NCI-H2029 treated with DMSO at 0.1 percent for 48 hours (cell line): ENCODE data around the gene ST6GALNAC2.

Source experiments
- DNase-seq: peaks from one replicate; lab custom pipeline; 2025; lab: John Stamatoyannopoulos, UW

ST6GALNAC2 gene

DNA sequence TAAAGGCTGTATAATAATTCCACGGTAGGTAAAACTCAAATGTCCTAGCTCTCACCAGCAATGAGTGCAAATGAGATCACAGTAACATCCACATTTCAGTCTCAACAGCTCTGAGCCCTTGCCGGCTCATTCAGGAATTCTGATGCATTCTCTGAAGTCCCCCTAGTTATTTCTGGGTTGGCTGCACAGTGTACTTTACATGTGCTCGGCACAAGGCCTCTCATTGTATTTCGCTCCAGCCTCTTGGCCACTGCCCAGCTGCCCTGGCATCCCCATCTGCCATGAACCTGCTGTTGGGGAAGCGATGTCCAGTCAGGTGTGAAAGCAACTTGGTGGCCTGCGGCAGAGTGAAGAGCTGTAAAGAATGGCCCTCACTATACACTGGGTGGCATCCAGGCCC lies 31.5 kb downstream of the ST6GALNAC2 start:
- DNase-seq: peak; percentile 15

GRCh38 chr17:76553178-76553908 lies 32.3 kb downstream of the ST6GALNAC2 start:
- no peak for DNase-seq

- peak; percentile 63 for DNase-seq
Observed at GRCh38 chr17:76551685-76552084, 34.0 kb downstream of the ST6GALNAC2 start.

DNA sequence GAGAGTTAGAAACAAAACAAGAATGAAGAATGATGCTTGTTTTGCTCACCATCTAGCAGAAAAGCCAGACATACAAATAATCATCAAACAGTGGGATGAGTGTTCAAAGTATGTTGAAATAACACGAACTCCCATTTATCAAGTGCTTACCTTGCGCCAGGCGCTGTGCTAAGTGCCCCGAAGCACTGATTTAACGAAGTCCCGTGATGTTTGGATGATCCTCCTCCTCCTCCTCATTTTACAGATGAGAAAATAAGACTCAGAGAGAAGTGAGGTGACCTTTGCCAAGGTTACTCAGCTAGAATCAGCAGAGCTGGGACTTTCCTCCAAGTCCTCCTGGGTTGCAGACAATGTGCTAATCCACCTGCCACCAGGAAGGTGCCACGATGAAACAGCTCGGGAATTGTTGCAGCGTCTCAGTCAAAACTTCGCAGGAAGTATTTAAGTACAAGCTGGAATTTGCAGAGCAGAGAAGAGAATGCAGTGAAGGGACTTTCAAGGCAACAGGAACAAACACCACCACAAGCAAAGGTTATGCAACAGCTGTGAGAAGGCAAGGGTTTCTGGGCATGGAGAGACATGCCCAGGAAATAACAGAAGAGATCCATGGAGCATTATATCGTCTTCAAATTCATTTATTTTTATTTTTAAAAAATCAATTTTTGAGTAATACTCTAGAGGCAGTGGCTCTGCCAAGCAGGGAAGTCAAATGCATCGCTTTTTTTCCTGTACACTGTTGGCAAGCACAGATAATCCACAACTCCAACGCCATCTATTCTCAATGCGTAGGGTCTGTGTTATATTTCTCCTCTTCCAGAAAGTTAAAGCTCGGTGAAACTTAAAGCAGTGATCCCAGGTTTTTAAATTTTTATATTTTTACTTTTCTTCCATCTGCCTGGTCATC lies 34.7 kb downstream of the ST6GALNAC2 start:
- DNase-seq: no peak

GRCh38 chr17:76549539-76549938 lies 36.1 kb downstream of the ST6GALNAC2 start:
- no peak for DNase-seq

DNA sequence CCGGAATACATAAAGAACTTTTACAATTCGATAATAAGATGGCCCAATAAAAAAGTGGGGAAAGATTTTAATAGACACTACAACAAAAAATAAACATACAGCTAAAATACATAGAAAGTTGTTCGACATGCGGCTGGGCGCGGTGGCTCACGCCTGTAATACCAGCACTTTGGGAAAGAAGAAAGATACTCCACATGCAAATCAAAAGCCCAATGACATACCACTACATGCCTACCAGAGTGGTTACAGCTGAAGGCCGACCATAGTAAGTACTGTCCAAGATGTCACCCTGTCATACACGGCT lies 36.5 kb downstream of the ST6GALNAC2 start:
- DNase-seq: no peak

DNA sequence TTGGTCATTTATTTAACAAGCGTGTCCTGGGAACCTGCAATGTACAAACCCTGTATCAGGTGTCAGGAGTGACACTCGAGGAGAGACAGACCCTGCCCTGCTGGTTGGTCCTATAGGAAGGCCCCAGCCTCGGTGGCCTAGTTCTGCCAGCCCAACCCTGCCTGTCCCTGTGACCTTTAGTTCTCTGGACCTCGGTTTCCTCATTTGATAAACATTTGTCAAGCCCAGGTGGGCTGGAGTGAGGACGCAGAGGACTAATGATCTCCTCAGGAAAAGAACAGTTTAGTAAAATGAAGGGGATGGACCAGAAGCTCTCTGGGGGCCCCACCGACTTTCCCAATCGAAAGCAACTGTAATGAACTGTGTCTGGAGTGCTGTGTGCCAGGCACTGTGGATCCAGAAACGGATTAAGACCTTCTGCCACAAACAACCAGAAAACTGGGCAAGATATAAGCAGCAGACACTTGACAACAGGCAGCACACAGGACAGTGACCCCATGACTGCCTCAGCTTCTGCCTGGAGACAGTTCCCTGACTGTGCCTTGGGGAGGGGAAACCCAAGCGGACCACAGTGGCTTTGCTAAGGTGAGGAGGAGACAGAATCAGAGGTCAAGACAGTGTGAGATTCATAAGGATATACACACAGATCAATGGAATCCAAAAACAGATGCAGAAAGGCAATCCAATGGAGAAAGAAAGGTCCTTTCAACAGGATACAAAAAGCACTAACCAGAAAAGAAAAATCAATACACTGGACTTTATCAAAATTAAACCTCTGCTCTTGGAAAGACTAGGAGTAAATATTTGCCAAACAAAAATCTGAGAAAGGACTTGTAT lies 37.1 kb downstream of the ST6GALNAC2 start:
- DNase-seq: no peak

- DNase-seq: no peak
Observed at GRCh38 chr17:76547642-76548202, 37.9 kb downstream of the ST6GALNAC2 start.

GRCh38 chr17:76547183-76547641 lies 38.4 kb downstream of the ST6GALNAC2 start:
- DNase-seq: no peak

- DNase-seq: no peak
Observed at GRCh38 chr17:76546556-76547182, 39.0 kb downstream of the ST6GALNAC2 start.

GRCh38 chr17:76545918-76546555 lies 39.6 kb downstream of the ST6GALNAC2 start:
- DNase-seq: no peak

DNA sequence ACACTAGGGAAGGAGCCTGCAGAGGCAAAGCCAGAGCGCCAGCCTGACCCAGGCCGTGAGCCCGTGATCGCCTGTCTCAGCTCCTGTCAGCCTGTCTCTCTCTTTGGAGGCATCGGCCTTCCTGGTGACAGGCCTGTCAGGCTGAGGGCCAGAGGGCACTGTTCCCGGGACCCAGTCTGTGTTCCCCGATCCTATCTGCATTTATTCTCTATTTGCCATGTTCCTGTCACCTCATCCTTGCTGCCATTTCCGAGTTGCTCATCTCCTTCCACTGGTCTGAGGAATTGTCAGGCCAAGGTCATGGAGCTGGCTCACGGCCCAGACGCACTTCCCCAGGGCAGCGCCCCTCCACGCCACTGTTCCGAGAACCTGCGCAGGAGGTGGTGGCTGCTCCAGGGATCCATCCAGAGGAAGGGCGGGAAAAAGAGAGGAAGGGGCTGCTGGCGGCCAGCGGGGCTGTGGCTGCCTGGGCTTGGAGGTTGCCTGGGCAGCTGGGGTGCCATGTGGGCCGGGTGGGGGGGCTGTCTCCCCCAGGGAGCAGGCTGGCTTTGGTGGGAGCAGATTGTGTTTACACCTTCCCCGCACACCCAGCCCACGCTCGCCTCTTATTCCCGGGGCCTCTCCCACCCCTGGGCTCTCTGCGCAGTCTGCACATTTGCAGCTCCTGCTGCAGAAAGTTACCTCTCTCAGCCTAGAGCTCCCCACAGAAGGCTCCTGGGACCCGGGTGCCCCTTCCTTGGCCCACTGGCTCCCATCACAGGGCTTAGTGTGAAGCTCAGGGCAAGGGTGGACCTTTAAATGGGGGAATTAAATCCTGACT lies 40.9 kb downstream of the ST6GALNAC2 start:
- DNase-seq: no peak

DNA sequence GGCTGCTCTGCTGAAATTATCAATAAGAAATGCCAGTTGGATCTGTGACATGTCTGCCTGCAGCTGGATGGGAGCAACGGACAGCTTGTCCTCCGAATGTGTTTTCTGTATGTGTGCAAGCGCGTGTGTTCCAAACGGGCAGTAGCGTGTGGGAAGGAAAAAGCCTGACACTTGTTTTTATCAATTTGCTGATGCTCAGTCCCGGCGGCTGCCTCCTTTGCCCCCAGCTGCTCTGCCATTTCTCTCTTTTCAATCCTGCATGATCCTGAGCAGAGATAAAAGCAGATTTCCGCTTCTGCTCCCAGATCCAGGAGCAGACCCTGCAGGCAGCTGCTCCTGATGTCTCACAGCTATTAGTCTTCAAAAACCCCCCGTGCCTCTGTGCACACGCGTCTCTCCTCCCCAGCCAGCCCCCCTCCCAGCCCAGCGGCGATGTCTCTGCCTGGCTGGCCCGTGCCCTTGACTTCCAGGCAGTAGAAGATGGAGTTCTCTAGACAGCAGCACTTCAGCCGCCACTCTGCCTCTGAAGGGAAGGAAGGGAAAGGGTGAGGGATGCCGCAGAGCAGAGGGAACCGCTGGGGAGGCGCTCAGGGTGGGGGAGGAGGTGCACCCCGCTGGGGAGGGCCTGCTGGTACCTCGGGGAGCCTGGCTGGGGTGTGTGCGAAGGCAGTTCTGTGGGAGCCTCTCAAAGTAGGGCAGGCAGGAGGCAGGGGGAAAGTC lies 41.7 kb downstream of the ST6GALNAC2 start:
- no peak for DNase-seq

DNA sequence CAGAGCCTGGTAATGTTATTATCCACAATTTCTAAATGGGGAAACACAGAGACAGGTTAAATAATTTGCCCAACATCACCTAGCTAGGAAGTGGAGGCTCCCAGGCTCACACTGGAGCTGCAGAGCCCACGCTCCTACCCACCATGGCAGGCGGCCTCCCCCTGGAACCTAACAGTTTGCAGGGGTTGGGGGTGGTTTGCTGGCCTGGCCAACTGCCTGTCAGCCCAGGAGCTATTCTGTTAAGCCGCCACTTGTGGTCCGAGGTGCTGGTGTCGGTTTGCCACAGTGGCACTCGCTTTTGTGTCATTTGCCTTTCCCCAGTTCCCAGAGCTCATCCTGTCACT lies 42.2 kb downstream of the ST6GALNAC2 start:
- no peak for DNase-seq

DNA sequence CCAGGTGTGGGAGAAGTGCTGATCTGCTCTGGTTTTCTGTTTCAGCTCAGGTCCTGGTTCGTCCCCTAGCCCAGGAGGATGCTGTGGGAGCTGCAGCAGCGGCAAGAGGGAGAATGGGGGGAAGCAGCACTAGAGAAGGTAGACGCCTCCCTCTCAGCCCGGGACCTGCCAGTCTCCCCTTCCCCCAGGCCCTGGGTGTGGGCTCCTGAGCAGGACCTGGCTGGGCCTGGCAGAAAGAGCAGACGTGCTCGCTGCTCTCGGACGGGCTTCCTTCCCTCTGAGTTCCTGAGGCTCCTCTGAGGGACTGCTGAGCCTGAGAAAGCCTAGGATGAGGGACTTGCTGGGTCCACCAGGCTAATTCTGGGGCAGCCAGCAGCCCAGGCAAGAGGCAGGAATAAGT lies 42.7 kb downstream of the ST6GALNAC2 start:
- DNase-seq: no peak

GRCh38 chr17:76542566-76542971 lies 43.1 kb downstream of the ST6GALNAC2 start:
- DNase-seq: no peak

DNA sequence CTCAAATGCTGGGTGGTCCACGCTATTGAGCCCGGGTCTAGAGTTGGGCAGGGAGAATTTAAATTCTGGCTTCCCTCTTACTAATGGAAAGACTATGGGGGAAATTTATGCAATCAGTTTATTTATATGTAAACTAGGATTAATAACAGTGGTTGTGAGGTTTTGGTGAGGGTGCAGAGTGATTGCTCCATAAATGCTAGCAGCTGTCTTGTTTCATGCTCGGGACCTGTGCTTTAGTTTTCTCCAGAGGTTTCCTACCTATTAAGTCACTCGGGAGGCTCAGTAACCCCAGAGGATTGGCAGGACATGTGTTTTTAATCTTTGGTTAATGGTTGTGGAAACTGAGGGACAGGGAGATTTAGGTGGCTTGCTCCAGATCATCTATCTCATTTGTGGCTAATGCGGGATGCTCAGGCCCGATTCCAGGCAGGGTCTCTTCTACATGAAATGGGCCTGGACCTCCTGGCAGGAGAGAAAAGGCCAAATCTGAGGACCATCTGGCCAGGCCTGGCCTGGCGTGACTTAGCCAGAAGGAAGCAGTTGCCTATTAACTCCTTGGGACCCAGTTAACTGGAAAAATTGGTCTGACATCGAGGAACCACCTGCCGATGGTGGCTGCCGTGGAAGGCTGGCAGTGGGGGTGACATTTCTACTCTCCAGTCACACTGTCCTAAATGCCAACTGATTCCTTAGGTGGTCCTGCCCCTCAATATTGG lies 43.8 kb downstream of the ST6GALNAC2 start:
- no peak for DNase-seq

- peak; percentile 72 for DNase-seq
Observed at GRCh38 chr17:76540381-76541300, 45.0 kb downstream of the ST6GALNAC2 start.
